Colon (tissue), 2 donors: ENCODE results near the gene DMD.

Source experiments
- FAIRE-seq: peaks from 2 replicates; lab custom pipeline; 2012; peaks lifted over from hg19 to GRCh38; lab: Jason Lieb, UNC
- donor health status: control.
- donor health status: control.

Gene DMD

GRCh38 chrX:31334997-31335396, 1876.4 kb downstream of the DMD start:
- FAIRE-seq, result no peak

- FAIRE-seq, result no peak
These were observed 1878.1 kb downstream of the DMD start for GRCh38 chrX:31333165-31333831.

DNA sequence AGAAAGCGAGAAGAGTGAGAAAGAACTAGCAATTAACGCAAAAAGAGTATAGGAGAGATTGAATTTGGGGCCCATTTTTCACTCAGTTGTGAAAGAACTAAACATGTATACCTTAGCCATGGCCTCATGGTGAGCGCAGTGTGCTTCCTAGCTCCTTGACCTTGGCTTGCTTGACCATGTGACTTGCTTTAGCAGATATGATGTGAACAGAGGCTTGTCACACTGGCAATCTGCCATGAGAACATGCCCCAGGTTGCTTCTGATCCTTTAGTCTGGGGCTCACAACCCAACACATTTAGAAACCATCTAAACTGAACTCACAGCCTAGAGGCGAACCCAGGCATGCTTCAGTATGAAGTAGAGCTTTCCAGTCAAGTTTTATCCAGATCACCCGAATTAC, 1879.4 kb downstream of the DMD start:
- no peak for FAIRE-seq

DNA sequence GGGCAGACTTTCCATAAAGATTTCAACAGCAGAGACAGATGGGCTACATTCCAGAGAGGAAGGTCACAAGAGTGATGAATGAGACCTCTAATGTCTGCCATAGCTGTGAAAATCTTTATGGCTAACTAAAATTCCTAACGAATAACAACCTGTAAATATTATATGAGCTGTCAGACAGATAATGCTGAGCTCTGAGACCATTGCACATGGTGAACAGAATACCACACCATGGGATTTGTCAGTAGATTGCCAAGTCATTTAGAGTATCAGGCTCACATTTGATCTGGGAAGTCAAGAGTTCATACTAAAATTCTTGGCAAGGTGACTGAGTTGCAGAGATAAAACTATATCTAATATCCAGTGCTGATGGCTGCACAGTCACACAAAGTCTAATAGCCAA, 1880.3 kb downstream of the DMD start:
- FAIRE-seq, result no peak

DNA sequence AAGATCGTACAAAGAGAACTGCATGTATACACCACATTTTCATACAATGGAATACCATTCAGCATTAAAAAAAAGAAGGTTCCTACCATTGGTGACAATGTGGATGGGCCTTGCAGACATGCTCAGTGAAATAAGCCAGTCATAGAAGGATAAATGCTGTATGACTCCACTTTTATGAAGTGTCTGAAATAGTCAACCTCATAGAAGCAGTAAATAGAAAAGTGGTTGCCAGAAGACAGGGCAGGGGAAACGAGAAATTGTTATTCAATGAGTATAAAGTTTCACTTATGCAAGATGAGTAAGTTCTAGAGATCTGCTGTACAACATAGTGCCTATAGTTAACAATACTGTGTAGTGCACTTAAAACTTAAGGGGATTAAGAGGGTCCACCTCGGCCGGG, 1882.1 kb downstream of the DMD start:
- no peak for FAIRE-seq

DNA sequence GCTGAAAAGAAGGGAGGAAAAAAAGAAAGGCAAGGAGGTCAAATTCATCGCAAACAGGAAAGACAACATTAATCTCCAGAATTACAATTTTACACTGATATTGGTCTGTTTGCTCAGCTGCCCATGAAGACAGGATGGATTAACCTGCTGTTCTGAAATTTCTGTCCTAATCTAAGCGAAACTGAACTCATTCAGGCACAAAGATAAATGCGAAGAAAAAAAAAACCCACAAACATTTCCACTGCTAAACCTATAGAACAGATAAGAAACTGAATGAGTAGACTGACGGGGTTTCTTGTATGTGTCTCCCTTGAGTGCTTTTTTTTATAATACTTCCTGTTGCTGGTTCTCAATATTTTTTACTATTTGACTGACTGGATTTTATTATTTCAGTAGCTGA, 1887.7 kb downstream of the DMD start:
- FAIRE-seq, result peak; percentile 28

DNA sequence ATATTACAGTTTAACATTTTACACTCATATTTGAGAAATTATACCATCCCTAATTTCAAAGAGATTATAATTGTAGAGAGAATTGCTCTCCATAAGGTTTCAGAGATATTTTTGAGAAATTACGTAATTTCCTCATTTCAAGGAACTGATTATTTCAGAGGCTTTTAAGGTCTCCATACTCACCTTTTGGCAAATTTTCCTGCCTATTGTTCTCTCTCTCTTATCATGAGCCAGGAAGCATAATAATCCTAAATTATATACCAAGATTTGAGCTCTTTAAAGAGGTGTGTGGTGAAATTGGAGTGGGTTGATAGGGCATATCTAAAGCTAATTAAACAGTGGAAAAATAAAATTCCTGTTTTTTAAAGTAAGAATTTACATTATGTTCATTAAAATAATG, 1890.6 kb downstream of the DMD start:
- FAIRE-seq, result no peak

GRCh38 chrX:31319586-31319985, 1891.8 kb downstream of the DMD start:
- no peak for FAIRE-seq

DNA sequence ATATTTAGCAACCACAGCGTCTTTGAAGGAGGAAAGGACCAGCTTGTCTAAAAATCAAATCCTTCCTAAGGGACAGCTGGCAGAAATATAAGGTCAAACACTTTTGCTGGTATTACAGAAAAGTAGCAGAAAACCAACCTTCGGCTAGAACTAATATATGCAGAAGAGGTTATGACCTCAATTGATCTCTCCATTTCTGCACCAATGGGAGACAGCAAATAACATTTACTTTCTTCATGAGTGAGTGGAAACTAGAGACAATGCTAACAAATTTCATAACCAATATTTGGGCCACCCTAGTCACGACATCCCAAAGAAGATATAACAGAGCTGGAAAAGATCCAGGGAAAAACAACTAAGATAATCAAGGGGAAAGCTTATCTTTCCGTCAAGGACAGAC, 1892.5 kb downstream of the DMD start:
- FAIRE-seq, result no peak

GRCh38 chrX:31316340-31316991, 1894.9 kb downstream of the DMD start:
- FAIRE-seq, result no peak

DNA sequence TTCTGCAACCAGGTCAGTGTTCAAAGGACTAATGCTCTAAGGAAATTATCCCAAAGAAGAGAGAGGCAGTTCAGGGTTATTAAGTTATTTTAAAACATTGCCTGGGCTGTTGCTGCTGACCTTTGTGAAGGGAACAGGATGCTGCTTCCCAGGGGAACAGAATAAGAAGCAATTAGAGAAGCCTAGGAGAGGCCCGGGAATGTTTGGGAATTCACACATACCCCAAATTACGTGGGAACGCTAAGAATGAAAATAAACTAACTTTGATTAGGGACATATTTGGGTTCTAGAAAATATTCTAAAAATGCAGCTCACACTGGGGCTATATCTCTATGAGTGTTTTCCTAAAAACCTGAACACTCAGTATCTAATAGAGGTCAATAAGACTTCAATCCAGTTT, 1896.4 kb downstream of the DMD start:
- FAIRE-seq, result no peak

DNA sequence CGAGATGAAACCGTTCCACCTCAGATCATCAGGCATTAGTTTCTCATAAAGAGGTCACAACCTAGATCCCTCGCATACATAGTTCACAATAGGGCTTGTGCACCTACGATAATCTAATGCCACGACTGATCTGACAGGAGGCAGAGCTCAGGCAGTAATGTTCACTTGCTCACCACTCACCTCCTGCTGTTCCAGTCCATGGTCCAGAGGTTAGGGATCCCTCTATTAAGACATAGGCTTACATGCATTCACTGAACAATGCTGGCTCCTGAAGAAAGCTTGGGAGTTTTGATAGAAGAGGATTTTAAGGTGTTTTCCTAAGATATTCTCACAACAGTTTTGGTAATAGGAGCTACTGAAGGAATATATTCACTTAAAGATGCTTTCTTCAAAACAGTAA, 1903.4 kb downstream of the DMD start:
- FAIRE-seq, result no peak

- peak; percentile 14 for FAIRE-seq
These were observed 1908.7 kb downstream of the DMD start for GRCh38 chrX:31302573-31303075.

DNA sequence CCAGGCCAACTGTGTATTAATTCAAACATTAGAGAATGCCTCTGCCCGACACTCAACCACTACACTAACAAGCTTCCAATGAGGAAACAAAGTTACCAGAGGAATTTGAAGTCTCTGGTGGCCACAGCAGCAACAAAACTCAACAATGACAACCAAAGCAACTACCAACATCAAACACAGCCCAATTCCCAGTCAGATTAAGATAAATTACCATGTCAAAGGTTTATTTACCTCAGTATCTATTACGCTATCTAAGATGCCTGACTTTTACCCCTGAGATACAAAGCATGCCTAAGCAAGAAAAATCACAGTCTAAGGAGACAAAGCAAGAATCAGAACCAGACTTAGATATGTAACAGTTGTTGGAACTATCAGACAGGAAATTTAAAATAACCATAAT, 1909.4 kb downstream of the DMD start:
- FAIRE-seq, result no peak

GRCh38 chrX:31301203-31301602, 1910.1 kb downstream of the DMD start:
- no peak for FAIRE-seq

DNA sequence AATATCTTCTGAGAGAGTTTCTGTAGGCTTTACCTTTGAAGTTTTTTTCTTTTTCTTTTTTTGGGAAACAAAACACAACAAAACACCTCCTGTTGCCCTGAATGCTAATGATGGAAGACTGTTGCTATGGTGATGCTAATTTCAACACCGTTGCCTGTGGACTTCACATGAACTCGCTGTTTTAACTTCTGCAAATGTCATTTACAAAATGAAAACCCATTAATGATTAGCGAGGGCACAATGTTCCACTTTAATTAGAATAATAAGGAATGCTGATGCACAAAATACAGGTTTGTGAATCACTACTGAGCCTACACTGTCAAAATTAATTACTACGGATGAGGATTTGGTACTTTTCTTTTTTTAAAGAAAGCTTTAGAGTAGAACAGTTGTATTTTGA, 1912.4 kb downstream of the DMD start:
- FAIRE-seq, result no peak

DNA sequence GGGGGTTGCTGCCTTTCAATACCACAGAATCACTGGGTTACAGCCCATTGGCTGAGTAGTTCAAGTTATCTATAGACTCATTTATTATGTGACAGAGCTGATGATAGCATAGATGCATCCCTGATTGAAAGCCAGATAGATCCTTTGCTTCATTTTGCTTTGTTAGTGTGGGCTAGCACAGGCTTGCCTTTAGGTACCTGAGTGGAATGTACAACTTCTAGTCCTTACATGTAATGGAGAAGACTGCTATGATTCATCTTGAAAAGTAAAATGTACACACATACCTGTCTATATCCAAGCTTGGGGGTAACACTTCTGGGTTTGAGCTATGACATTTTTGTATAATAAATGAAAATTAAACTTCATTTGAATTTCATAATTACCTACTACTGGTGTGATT, 1913.5 kb downstream of the DMD start:
- FAIRE-seq, result no peak

DNA sequence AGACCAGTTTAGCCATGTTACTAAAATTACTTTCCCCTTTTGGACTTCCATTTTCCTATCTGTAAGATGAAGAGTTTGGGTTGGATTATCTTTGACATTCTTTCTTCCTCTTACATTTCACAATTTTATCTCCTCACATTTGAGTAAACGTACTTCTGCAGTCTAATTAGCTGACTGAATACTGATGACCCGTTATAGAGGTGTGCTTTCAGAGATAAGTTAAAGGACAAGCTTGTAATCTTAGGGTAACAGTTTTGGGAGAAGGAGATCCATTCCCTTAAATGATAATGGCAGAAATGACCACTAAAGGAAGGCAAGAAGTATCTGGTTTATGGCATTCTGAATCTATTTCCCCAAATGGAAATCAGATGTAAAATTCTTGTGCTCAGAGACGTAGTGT, 1916.9 kb downstream of the DMD start:
- no peak for FAIRE-seq

GRCh38 chrX:31293409-31293808, 1917.9 kb downstream of the DMD start:
- no peak for FAIRE-seq

DNA sequence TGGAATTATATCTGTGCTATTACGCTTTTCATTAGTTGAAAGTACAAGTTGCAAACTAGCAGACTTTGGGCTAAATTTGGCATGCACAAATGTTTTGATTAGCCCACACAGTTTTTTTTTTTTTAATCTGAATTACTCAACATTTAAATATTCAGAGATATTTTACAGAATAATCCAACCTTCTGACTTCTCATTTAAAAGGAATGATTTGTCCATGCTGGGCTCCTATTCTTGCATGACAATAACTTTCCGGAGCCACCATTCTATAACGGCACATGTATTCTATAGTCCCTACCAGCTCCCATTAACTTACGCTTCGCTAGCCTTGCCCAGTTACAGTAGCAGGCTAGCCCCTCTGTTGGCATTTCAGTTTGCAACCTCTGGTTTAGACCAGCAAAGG, 1920.2 kb downstream of the DMD start:
- peak; percentile 90 for FAIRE-seq

DNA sequence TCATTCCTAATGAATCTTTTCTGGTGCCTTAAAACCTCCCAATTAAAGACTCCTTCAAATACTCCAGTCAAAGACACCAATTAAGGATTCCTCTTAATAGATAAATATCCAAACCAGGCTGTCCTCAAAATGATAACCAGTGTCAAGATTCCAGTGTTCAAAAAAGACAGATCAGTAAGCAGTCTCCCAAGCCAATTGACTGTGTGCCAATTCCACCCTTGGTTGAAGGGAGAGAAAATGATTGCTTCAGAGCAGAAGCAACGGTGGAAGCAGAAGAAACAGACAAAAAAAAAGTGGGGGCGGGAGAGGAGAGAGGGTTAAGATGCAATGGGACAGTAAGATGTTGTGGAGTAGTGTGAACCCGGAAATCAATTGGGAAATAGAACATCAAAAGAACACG, 1923.5 kb downstream of the DMD start:
- FAIRE-seq, result no peak

GRCh38 chrX:31280580-31280979, 1930.8 kb downstream of the DMD start:
- FAIRE-seq, result no peak

DNA sequence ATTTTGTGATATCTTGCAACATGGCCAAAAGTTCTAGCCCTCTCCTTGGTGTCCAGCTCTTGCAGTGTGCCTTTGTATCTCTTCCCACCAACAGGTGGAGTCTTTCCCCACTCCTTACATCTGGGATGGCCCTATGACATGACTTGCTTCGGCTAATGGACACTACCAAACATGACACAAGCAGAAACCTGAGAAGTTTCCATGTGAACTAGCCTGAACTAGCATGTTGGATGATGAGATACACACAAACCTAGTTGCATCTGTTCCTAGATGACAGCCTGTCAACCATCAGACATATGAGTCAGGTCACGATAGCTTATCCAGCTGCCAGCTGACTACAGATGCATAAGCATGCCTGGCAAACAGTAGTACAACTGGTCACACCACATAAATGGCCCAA, 1932.0 kb downstream of the DMD start:
- FAIRE-seq, result no peak

- FAIRE-seq, result no peak
These were observed 1938.9 kb downstream of the DMD start for GRCh38 chrX:31272472-31272775.
